ENCODE results near the gene MACROD2. TPM values are rescaled to one million over a fixed set of nuclear protein-coding genes. Genes with fewer than 3 reads are reported as not detected.
A peak's percentile ranks its signal among the peaks of the same experiment; 100 is the strongest.

Gene MACROD2
- polyA plus RNA-seq, 1 experiment: 0.47 TPM

DNA sequence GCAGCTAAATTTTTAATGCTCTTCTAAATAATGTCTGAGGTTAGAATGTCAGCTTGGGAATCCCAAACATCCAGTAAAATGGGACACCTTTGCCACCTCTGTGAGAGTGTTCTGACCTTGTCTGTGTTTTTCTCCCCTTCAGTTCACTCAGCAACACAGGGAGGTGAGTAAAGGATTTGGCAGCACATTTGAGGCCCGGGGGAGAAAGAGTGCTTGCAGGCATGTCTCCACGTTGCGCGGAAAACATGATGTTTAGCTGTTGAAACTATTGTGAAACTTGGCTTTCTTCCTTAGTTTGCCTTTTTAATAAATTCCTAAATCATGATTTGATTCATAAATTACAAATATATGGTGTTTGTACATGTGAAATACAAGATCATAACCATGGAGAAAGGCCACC lies 1049.9 kb downstream of the MACROD2 start:
- H3K4me3 ChIP-seq (ENCODE audit: low read depth, low read length): no peak overlapping the region
- no peaks in the 10 kb centered on the region for H3K36me3 ChIP-seq (ENCODE audit: control insufficient read depth, insufficient read depth, low read length)
- TF ChIP-seq, protein P1, sequence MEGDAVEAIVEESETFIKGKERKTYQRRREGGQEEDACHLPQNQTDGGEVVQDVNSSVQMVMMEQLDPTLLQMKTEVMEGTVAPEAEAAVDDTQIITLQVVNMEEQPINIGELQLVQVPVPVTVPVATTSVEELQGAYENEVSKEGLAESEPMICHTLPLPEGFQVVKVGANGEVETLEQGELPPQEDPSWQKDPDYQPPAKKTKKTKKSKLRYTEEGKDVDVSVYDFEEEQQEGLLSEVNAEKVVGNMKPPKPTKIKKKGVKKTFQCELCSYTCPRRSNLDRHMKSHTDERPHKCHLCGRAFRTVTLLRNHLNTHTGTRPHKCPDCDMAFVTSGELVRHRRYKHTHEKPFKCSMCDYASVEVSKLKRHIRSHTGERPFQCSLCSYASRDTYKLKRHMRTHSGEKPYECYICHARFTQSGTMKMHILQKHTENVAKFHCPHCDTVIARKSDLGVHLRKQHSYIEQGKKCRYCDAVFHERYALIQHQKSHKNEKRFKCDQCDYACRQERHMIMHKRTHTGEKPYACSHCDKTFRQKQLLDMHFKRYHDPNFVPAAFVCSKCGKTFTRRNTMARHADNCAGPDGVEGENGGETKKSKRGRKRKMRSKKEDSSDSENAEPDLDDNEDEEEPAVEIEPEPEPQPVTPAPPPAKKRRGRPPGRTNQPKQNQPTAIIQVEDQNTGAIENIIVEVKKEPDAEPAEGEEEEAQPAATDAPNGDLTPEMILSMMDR (IDR thresholded peaks at IDR 0.05; ENCODE audit: insufficient read depth, low read depth, low read length): no peak
- no peaks in the 10 kb centered on the region for H3K27me3 ChIP-seq (ENCODE audit: control insufficient read depth, insufficient read depth, low read length)
- CTCF ChIA-PET: interaction anchor here (1.0 to 1.7 kb wide), 2 partner anchors 98 to 708 kb away, joined by 3 to 5 read pairs; partner anchors contain the start of gene FLRT3
- DNase-seq (ENCODE audit: low read depth): peak; percentile 8
- POLR2A ChIA-PET: no interaction called here

DNA sequence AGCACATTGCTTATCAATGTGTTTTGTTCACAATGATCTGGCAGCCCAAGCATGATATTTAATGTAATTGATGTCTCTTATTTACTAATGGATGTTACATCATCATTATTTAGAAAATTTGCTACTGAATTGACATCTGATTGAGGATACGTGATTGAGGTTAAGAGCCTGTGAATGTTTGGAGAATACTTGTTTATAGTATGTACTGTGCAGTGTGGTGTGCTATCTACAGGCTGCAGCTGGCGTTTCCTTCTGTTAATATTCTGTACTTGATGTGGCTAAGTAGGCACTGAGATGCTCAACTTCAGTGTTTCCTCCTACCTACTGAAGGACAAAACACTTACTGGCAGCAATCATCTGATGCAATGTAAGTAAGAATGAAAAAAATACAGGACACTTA lies 1051.7 kb downstream of the MACROD2 start:
- no peaks in the 10 kb centered on the region for H3K27me3 ChIP-seq (ENCODE audit: control insufficient read depth, insufficient read depth, low read length)
- CTCF ChIA-PET: no interaction called here
- POLR2A ChIA-PET: no interaction called here
- no peak overlapping the region for H3K4me3 ChIP-seq (ENCODE audit: low read depth, low read length)
- H3K36me3 ChIP-seq (ENCODE audit: control insufficient read depth, insufficient read depth, low read length): no peaks in the 10 kb centered on the region
- DNase-seq (ENCODE audit: low read depth): no peak
- TF ChIP-seq, protein P1 (IDR thresholded peaks at IDR 0.05; ENCODE audit: insufficient read depth, low read depth, low read length): no peak

DNA sequence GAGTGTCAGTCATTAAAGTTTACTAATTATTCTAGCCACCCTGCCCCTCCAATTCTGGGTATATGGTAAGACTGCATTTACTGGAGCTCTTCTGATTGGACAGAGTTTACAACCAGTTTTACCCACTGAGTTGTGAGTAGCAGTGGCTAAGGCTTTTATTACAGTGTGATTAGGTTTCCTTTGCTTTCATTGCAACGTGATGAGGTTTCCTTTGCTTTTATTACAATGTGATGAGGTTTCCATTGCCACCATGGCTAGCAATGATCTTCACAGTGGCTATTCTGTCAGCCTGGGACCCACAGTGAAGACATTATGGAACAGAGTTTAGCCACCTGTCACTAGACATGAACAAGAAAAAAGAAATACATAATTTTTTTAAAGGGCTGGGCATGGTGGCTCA lies 1052.3 kb downstream of the MACROD2 start:
- POLR2A ChIA-PET: no interaction called here

DNA sequence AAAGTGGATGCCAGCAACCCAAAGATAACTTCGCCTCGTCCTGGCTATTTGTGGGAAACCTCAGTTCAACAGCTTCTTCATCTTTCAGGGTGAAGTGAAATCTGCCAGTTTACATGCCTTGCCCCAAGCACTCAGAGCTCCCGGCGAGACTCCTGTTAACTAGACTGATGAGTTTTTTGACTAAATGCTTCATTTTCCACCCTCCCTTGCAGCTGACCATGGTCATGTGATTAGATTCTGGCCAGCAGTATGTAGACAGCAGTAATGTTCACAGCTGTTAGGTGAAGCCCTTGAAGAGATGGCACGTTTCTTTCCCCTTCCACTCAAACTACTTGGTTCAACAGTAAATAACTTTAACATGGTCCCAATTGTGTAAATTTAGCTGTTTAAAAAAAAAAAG lies 1060.9 kb downstream of the MACROD2 start:
- no peaks in the 10 kb centered on the region for H3K27me3 ChIP-seq (ENCODE audit: control insufficient read depth, insufficient read depth, low read length)
- CTCF ChIA-PET: no interaction called here
- no peaks in the 10 kb centered on the region for H3K36me3 ChIP-seq (ENCODE audit: control insufficient read depth, insufficient read depth, low read length)
- DNase-seq (ENCODE audit: low read depth): no peak
- POLR2A ChIA-PET: no interaction called here
- no peak overlapping the region for H3K4me3 ChIP-seq (ENCODE audit: low read depth, low read length)
- TF ChIP-seq, protein P1 (IDR thresholded peaks at IDR 0.05; ENCODE audit: insufficient read depth, low read depth, low read length): no peak

More for the DNA sequence above, 1052.3 kb downstream of the MACROD2 start:
- H3K4me3 ChIP-seq (ENCODE audit: low read depth, low read length): no peak overlapping the region
- DNase-seq (ENCODE audit: low read depth): no peak
- TF ChIP-seq, protein P1 (IDR thresholded peaks at IDR 0.05; ENCODE audit: insufficient read depth, low read depth, low read length): no peak
- H3K36me3 ChIP-seq (ENCODE audit: control insufficient read depth, insufficient read depth, low read length): no peaks in the 10 kb centered on the region
- CTCF ChIA-PET: no interaction called here
- H3K27me3 ChIP-seq (ENCODE audit: control insufficient read depth, insufficient read depth, low read length): no peaks in the 10 kb centered on the region

DNA sequence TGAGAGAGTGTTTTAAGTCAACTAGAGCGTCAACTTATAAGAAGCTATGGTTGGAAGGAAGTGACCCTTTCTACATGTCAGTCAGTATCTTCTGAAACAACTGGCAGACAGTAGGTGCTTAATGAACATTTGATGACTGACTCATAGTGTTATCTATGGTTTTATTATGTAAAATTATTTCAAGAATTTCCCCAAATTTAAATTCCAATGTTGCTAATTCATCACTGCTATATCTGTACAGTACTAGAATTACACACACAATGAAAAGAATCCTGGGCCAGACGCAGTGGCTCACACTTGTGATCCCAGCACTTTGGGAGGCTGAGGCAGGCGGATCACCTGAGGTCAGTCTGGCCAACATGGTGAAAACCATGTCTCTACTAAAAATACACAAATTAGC lies 1063.5 kb downstream of the MACROD2 start:
- H3K4me3 ChIP-seq (ENCODE audit: low read depth, low read length): no peak overlapping the region
- H3K36me3 ChIP-seq (ENCODE audit: control insufficient read depth, insufficient read depth, low read length): no peaks in the 10 kb centered on the region
- CTCF ChIA-PET: no interaction called here
- DNase-seq (ENCODE audit: low read depth): no peak
- TF ChIP-seq, protein P1 (IDR thresholded peaks at IDR 0.05; ENCODE audit: insufficient read depth, low read depth, low read length): no peak
- no peaks in the 10 kb centered on the region for H3K27me3 ChIP-seq (ENCODE audit: control insufficient read depth, insufficient read depth, low read length)
- POLR2A ChIA-PET: no interaction called here

Measured in BJ (cell line).